SK-N-DZ (cell line): Measurements from ENCODE around the gene CNIH2.
"Not testable (repeated sequence)": the region's sequence is repeated elsewhere in the genome, so short reads cannot be mapped to it uniquely, and the experiment has no call there.

Experiments used
- DNase-seq: peaks from one replicate; pipeline ENCODE4 v3.0.0-alpha.2; 2015; ENCODE audit warnings: low spot score

Gene CNIH2

DNA sequence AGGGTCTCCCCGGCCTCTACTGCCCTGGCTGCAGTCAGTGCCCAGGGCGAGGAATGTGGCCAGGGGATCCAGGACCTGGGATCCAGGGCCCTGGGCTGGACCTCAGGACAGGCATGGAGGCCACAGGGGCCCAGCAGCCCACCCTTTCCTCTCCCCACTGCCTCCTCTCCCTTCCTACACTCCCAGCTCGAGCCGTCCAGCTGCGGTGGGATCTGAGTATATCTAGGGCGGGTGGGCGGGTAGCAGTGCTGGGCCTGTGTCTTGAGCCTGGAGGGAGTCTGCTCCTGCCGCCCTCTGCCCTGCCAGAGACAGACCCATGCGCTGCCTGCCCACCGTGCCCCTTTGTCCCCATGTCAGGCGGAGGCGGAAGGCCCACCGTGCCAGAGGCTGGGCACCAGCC is 1.4 kb upstream of the CNIH2 start:
- DNase-seq: not testable (repeated sequence)

GRCh38 chr11:66277064-66277463 is 911 bp upstream of the CNIH2 start:
- not testable (repeated sequence) for DNase-seq

DNA sequence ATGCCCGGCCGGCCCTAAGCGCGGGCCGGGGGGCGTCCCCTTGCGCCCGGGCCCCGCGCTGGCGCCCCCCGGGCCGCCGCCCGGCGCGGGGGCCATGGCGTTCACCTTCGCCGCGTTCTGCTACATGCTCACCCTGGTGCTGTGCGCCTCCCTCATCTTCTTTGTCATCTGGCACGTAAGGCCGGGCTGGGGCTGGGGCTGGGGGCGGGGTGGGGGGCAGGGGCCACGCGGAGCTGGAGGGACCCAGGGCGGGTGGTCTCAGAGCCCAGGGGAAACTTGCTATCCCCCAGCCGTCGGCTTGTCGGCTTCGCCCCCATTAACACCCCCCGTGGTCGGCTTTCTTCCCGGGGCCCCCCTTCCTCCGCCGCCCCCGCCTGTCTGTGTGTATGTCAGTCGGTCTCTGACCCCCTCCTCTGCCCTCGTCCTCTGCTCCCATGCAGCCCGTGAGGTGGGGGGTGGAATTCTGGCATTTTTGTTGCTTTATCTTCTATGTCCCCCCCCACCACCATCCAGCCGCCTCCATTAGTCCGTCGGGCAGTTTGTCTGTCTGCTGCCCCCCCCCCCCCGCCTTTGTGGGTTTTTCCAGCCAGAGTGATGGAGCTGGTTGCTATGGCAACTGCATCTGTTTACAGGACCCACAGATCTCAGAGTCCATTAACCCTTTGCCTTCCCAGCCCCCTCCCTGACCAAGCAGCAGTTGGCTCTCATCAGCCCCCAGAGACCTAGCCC is 552 bp downstream of the CNIH2 start:
- DNase-seq: no peak

DNA sequence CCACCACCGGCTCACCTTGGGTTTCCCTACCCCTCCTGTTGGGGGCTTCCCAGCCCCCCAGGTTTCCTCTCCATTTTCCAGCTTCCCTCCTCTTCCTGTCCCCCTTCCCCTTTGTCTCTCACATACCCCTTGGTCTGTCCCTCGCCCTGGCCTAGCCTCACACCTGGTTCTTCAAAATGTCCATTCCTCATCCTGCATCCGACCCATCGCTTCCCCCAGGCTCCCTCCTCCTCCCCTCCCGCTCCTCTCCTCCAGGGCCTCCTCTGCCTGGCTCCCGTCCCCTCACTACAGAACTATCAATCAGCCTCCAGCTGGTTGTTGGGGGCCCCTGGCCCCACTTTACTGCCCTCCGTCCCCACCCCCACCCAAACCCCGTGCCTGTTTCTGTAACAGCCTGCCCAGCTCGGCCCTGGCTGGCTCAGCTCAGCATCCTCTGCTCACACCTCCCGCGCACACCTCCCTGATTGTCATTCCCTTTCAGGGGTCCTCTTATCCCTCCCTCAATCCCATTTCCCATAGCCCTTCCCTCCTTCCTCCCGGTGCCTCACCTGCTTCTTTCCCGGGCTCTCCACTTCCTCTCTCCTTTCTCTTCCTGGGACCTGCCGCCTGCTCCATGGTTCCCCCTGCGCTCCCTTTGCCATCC is 1.2 kb downstream of the CNIH2 start:
- no peak for DNase-seq

- no peak for DNase-seq
Observed at GRCh38 chr11:66280428-66280827, 2.5 kb downstream of the CNIH2 start.

GRCh38 chr11:66281001-66281400 is 3.0 kb downstream of the CNIH2 start:
- DNase-seq: no peak

GRCh38 chr11:66281776-66282467 is 3.9 kb downstream of the CNIH2 start:
- no peak for DNase-seq

DNA sequence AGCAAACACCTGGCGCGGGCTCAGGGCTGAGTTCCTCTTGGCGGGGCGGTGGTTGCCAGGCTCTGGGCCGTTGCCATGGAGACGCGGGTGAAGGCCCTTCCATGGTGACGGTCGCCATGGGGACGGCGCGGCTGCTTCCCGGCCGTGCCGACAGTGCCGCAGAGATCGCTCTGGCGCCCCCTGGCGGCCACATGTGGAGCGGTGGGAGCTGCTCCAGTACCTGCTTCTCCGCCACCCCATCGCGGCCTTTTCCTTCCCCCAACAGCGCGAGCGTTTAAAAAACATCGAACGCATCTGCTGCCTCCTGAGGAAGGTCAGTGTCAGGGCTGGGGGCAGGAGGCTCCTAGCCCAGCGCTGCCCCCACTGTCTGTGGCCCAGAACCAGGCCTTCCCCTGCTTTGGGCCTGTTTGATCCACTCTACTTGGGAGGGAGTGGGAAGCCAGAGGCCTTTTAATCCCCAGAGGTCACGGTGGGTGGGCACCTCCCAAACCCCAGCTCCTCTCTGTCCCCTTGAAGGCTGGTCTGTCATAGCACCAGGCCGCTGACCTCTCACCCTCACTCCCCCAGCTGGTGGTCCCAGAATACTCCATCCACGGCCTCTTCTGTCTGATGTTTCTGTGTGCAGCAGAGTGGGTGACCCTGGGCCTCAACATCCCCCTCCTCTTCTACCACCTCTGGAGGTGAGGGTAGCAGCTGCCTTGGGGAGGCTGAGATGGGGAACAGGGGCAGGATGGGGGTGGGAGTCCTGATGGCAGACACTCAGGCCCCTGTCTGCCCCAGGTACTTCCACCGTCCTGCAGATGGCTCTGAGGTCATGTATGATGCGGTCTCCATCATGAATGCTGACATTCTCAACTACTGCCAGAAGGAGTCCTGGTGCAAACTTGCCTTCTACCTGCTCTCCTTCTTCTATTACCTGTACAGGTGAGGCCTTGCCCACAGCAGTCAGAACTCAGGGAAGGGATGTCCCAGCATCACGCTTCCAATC is 4.8 kb downstream of the CNIH2 start:
- DNase-seq: peak; percentile 98

DNA sequence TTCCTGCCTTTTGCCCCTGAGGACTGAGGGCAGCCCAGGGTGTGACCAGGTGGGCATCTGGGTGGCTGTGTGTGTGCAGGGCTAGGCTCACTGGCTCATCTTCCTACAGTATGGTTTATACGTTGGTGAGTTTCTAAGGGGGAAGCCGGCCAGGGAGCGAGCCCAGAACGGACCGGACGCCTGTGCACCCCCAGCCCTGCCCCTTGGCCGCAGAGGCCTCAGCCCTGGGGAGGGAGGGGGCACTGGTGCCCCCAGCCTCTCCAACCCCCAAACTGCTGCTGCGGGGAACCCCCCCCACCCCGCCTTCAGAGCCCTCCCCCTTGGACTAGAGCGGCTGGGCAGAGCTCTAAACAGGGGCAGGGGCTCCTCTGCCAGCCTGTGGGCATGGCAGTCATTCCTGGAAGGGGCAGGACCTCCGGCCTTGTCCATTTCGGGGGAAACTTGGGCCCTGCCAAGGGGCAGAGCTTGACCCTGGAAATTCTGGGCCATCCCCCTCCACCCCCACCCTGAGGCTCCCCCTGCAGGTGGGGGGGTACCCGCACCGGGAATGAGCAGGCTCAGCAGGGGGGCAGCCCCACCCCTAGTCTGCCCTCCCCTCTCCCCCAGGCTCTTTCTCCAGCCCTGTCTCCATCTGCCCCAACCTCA is 5.6 kb downstream of the CNIH2 start:
- DNase-seq: no peak

DNA sequence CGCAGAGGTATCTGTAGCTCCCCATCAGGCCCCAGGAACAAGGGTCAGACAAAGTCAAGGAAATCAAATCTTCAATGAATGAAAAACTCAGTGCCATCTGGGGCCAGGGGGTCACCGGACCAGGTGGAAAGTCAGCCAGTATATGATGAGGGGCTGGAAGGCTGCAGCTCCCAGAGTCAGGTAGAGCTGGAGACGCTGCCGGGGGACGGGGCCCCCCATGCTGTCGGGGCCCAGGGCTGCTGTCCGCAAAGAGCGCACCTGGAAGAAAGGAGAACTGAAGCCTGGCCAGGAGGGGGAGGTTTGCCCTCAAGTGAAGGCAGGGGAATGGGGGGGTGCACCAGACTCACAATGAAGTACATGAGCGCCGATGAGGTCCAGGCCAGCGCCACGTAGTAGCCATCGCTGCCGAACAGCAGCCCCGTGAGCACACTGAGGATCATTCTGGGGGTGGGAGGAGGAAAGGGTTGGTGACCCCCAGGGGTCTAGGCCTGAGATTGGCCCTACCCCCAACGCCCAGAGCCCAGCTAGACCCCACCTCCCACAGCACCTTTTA is 6.6 kb downstream of the CNIH2 start:
- no peak for DNase-seq

- no peak for DNase-seq
Observed at GRCh38 chr11:66285250-66285947, 7.4 kb downstream of the CNIH2 start.

DNA sequence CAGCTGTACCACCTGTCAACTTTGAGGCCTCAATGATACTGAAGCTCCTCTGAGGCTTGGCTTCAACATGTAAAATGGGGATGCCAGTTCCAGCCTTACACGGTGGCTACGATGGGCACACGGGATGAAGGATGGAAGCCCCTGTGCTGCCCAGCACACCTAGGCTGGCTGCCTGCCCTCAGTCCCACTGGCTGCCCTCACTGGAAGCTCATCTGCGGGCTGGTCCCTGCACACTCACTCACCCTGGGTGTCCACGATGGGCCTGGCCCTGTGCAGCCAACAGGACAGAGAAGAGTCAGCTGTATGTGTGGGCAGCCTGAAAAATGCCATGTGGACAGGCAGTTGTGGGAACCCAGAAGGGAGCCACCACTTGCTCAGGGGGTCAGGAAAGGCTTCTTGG is 8.7 kb downstream of the CNIH2 start:
- DNase-seq: no peak

DNA sequence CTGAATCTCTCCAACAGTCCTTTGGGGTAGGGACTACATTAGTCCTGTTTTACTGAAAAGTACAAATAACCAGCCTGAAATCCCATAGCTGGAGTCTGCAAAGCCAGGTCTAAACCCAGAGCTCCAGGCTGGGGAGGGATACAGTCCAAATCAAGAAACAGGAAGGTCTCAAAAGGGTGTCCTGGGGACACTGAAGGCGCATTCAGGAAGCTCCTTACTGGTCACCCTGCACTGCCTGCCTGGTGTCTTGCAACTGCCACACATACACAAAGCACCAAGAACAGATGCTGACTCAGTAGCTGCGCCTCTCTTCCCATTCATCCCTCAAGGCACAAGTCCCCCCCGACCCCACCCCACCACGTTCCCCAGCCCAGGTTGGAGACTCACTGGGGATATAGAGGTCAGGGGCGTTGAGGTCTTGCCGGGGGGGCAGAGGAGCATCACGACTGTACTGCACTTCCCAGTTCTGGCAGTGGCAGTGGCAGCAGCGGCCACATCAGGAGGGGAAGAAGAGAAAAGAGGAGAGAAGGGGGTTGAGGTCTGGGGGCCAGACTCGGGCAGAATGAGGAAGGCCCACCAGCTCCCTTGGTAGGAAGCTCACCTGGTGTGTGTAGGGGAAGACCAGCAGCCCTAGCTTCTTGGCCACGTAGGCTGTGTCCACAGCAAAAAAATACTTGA is 9.4 kb downstream of the CNIH2 start:
- no peak for DNase-seq

- DNase-seq: no peak
Observed at GRCh38 chr11:66287889-66288670, 10.1 kb downstream of the CNIH2 start.

- peak; percentile 100 for DNase-seq
Observed at GRCh38 chr11:66288671-66289547, 10.9 kb downstream of the CNIH2 start, which contains the start of gene YIF1A. TSS of gene YIF1A (minus strand) at chr11:66289143. CDS start at chr11:66288985, 158 bp downstream.

DNA sequence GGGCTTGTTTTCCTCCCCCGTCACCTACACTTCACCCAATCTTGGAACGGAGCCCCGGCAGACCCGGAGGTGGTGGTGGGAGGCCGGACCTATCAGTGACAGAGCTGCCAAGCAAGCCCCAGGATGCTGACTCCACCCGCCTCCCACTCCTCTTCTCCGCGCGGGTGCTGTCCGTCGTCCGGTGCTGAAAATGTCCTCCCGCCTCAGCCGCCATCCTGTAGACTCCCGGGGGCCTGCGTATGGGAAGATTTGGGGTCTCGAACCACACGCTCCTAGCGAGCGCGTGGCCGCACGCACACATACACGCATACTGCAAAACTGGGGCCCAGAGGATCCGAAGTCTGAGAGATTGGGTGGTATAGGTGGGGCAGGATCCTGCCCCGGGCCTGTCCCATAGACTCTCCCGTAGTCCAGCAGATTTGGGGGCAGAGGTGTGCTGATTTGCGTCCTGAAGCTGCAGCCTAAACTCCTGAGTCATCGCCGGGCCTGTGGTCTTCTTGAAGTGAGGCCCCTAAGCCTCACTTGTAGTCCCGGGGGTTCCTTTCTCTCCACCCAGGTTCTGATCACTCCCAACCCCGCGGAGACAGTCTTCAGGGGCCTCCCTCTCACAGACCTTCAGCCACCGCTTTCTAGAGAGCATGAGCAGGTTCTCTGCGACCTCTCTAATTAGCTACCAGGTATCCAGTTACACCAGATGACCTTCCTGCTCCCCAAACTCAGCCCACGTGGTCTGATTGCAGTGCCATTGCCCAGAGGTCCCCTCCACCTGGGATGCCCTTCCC is 11.8 kb downstream of the CNIH2 start:
- peak; percentile 57 for DNase-seq

DNA sequence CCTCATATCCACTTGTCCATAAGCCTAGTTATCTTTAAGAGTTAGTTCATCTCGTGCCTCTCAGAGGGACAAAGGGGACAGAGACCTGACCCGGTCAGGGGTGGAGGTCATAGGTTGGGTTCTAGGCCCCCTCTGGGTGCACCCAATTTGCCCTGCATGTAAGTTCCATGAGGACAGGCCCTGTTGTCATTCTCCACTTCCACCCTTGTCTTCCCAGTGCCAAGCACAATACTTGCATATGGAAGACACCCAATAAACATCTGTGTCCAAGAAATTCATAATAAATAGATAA is 12.3 kb downstream of the CNIH2 start:
- DNase-seq: no peak
